ENCODE results near the gene CAPN9.
"Not testable (repeated sequence)": the region's sequence is repeated elsewhere in the genome, so short reads cannot be mapped to it uniquely, and the experiment has no call there.

CAPN9 gene

DNA sequence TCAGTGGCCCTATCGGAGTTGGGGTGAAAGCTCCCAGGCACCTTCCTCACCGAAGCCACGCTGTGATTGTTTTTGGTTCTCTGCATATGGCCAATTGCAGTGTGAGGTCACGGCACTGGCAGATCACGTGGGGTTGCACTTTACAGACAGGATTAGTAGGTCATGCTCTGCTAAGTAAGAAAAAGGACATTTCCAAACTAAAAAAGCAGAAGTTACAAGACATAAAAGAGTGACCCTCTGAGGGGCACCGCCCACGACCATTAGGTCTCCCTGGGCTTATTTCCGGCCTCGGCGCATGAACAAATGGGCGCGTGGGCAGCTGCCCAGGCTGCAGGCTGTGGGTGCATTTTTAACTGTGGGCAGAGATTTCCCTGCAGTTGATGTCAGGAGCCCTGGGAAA, 2.0 kb downstream of the CAPN9 start:
- no peak for DNase-seq

DNA sequence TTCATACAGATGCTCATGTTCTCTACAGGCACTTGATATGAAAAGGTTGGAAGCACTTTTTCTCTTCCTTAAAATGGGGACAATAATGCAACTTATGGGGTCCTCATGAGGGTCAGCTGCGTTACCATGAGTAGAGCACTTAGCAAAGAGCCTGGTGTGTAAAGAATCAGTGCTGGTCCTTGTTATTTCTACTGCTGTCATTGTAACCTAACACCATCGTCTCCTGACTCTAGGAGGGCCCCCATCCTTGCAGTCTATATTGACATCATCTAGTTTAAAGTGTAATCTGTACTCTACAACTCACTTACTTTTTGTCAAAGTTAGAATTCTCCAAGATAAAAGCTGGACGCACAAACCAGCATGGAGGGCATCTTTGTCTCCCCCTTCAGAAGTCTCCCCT, 2.4 kb downstream of the CAPN9 start:
- DNase-seq: no peak

DNA sequence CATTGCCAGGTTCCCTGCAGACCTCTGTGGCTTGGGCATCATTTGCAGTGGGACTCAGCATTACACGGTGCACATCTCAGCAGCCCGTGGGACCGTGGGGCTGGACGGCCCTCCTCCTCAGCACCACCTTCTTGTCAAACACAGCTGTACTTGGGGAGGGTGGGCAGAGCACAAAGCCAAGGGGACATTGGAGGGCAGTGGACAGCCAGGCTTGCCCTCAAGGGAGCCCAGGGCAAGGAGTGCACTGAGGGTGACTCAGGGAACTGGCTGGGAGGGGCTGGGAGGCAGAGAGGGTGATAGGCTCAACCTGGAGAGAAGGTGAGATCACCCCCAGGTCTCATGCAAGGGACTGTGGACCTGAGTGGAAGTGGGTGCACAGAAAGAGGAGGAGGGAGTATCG, 3.4 kb downstream of the CAPN9 start:
- no peak for DNase-seq

DNA sequence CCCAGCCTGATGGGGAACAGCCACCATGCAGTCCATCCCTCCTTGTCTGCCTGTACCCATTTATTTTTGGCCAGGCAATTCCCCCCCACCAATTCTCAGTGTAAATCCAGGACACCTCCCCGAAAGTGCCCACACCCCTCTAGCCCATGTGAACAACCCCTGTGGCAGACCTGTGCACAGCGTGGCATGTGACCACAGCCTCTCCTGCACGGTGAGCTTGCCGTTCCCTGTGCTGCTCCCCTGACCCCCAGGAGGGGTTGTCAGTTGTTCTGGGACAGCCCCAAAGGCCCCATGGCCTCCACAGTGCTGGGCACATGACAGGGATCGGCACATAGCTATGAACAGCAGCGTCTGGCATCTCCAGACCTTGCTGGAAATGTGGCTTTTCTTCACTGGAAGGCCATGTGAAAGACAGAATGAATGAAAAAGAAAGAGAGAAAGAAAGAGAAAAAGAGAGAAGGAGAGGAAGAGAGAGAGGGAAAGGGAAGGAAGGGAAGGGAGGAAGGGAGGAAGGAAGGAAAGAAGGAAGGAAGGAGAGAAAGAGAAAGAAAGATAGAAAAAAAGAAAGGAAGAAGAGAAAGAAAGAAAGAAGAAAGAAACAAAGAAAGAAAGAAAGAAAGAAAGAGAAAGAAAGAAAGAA, 3.9 kb downstream of the CAPN9 start:
- no peak for DNase-seq

DNA sequence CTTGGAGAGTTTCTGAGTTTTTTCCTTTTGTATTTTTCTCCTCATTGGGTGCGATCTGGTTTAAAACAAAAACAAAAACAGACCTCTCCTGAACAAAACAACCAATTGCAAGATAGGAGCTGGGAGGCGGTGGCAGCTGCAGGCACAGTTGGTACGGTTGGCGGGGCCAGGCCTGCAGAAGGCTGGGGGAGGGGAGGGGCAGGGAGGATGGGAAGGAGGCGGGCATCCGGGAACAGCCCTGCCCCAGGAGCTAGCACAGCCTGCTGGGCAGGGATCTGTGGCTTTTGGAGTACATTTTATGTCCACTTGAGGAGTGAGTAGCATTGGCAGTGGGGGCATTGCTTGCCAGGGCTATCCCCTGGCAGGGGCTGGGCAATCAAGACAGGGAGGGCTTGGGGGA, 5.2 kb downstream of the CAPN9 start:
- no peak for DNase-seq

DNA sequence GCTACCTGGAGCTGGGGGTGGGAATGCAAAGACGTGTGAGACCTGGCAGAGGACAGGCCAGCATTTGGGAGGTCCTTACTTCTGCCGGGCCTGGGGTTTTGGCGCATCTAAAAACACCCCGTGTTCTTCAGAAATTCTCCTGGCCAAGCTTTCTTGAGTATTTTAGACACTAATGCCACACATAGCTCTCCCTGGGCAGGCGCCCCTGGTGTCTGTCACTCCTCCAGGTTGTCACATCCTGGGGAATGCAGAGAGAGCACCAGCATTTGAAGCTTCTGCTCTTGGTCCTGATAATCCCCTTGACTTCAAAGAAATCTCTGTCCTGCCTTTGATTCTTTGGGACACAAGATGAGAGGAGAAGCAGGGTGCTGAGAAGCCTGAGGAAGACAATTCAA, 6.0 kb downstream of the CAPN9 start:
- DNase-seq: no peak

DNA sequence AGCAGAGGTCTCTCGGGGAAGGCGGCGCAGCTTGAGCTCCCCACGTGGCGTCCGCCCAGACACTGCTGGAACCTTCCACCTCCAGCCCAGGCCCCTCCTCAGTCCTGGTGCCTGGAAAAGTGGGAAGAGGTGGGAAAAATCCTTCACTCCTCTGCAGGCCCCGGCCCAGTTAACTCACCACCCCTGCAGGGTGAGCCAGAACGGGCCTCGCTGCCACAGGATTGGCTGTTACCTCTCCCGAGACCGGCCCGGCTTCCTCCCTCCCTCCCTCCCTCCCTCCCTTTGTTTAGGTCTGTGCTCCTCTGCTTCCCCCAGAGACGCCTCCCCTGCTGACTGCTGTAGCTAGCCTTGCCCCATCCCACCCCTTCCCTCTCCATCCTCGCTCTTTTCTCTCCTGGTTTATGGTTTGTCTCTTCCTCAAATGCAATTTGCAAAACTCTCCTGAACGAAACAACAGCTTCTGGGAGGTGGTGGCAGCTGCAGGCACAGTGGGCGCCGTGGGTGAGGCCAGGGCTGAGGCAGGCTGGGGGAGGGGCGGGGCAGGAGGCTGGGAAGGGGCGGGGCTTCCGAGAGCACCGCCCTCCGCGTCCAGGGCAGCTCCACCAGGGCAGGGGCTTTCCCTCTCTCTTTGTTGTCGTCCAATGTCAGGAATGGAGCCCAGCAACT, 6.5 kb downstream of the CAPN9 start:
- DNase-seq: peak; percentile 44

DNA sequence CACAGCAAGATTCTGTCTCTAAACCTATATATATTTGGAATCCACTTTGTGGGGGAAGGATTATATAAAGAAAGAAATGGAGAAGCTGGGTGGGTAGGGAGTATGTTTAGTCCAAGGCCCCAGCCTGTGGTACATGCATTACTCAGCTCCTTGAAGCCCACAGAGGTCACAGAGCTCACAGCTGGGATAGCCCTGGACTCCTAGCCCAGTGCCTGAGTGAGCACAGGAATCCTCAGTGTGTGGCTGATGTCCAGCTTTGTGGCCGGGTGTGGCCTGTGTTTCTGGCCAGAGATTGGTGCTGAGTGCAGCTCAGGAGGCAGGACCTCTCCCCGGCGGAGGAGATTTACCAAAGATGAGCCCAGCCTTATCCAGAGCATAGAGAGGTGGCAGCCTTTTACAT, 7.6 kb downstream of the CAPN9 start:
- no peak for DNase-seq

DNA sequence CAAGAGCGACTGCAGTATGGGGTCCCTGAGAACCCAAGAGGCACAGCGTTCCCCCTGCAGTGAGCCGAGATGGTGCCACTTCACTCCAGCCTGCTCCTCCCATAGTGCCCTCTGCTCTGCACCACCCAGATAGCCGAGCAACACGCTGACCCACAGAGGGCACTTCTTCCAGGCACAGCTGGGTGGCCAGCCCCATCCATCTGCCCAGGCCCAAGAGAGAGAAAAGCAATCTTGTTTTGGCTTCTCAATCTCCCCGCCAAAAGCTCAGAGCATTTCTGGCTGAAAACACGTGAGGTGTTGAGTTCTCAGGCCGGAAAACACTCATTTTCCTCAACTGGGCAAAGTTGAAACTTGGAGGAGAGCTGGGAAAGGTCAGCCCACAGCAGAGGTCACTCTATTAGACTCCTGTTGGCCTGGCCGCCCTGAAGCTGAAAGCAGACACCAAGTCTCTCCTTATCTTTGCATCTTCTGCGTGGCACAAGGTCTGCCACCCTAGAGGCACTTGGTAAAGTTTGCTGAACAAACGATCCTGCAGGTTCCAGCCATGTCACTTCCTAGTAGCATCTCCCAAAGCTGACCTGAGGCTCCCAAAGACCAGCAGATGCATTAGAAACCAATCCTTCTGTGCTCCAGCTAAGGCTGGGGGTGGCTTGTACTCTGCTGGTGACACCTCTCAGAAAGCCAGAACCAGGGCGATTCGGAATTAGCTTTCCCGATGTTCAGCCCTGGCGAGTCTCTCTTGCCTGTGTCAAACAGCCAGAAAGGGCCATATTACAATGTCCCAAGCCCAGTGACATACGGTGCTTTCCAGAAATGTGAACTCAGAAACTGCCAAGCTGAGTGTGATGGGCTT, 10.9 kb downstream of the CAPN9 start:
- no peak for DNase-seq

DNA sequence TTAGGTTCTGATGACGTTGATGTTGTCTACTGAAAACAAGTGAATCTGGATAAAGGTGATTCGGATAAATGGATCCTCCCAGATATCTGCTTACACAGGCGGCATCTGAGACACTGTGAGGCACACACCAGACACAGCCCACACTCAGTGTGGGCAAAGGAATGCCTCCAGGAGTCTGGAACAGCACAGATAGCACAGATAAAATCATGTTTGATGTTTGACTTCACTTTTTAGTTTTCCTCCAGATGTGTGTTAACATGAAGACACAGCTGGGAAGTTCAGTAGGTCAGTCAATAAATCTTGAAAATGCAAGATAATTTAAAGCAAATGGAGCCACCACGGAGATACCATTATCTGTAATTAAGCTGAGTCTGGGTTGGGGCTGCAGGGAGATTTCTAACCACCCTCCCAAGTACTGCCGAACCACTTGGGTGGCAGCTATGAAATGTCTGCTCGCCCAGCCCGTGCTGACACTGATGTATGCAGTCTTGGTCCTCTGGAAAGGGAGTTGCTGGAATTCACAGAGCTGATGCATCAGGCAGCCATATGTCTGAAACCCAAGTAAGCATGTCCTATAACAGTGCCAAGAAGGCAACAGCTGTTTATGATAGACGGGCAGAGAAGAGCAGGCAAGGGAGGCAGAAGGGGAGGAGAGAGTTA, 11.7 kb downstream of the CAPN9 start:
- DNase-seq: no peak

DNA sequence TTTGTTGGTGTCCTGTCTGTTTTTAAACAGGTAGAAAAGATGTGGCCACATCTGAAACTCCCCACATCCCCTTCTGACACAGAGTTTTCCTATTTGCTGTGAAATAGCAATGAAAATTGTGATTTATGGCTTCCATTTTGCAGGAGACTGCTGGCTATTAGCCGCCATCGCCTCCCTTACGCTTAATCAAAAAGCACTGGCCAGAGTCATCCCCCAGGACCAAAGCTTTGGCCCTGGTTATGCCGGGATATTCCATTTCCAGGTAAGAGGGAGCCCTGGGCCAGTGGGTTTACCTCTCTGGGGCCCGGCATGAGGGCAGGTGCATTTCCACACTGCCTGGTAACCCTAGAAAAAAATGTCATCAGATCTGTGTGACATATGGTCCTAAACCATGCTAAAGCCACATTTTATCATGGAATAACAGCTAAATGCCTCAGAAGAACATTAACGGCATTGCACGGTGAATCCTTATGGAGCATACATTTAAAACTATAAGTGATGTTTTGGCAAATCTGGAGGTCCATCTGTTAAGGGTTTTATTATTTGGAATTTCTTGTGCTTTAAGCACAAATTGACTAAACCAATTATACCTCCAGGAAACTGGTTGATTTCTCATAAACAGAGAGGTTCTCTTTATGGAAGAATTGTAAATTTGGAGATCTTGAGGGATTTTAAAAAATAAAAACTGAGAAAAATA, 12.3 kb downstream of the CAPN9 start:
- no peak for DNase-seq

DNA sequence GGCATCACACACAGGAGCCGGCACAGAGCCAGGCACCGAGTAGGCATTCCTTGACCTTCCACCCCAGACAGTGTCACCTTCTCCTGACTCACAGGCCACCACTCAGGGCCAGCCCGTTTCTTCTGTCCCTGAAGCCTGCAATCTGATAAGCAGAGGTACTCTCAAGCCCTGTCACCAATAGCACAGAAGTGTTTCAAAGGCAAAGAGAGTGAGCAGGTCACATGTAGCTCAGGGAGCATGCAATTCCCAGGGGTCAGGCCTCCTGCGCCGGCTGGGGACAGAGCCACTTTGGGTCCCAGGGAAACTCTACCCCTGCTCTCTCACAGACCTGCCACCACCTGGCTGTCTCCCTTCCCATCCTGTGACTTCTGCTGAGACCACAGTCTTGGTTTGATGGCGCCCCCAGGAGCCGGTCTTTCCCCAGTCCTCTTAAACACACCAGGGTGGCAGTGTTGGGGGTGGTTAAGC, 13.2 kb downstream of the CAPN9 start:
- DNase-seq: no peak

DNA sequence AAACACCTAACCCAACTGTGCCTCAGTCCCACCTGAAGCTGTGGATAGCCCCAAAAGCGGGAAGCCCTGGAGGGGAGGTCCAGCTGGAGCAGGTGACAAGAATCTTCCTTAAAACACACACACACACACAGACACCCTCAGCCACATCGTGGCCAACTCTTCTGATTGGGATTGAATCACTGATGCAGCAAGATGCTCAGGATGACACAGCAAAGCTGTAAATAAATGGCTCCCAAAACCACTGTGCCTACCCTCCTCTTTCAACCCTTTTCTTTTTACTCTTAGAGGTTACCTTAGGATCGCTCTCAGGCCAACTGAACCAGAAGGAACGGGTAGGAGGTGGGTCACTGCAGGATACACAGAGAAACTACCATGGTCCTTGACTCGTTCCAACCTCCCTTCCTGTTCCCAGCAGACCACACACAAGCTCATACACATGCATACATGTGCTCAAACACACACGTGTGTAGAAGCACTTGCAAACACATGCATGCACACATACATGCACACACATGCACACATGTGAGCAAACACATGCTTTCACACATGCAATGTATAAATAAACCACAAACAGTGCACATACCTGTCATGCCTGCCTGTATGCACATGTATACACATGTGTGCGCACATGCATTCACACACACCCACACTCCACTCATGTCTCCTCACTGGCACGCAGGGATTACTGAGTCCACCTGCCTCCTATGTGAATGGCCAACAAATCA, 14.4 kb downstream of the CAPN9 start:
- DNase-seq: no peak

DNA sequence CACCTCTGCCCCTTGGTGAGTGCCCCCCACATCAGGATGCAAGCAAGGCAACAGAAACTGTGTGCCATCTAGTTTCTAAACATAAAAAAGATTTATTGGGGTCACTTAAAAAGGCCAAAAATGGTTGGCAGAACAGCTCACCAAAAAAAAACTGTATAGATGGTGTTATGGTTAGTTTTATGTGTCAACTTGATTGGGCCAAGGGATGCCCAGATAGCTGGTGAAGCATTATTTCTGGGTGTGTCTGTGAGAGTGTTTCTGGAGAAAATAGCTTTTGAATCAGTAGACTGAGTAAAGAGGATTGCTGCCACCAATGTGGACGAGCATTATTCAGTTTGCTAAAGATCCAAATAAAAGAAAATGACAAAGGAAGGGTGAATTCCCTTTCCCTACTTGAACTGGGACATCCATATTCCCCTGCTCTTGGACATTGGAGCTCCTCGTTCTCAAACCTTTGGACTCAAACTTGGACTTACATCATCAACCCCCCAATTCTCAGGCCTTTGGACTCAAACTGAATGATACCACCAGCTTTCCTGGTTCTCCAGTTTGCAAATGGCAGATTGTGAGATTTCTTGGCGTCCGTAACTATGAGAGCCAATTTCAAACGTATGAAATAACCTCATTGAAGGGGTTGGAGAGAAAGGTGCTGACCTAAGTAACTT, 16.9 kb downstream of the CAPN9 start:
- DNase-seq: no peak

DNA sequence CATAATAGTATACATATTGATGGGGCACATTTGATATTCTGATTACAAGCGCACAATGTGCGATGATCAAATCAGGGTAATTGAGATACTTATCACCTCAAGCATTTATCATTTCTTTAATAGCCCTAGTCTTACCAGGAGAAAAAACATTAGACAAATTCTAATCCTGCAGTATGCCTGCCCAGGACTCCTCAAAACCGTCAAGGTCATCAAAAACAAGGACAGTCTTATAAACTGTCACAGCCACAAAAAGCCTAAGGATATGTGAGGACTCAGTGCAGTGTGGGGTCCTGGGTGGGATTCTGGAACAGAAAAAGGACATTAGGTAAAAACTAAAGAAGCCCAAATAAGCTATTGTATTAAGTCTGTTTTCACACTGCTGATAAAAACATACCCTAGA, 19.1 kb downstream of the CAPN9 start:
- no peak for DNase-seq

DNA sequence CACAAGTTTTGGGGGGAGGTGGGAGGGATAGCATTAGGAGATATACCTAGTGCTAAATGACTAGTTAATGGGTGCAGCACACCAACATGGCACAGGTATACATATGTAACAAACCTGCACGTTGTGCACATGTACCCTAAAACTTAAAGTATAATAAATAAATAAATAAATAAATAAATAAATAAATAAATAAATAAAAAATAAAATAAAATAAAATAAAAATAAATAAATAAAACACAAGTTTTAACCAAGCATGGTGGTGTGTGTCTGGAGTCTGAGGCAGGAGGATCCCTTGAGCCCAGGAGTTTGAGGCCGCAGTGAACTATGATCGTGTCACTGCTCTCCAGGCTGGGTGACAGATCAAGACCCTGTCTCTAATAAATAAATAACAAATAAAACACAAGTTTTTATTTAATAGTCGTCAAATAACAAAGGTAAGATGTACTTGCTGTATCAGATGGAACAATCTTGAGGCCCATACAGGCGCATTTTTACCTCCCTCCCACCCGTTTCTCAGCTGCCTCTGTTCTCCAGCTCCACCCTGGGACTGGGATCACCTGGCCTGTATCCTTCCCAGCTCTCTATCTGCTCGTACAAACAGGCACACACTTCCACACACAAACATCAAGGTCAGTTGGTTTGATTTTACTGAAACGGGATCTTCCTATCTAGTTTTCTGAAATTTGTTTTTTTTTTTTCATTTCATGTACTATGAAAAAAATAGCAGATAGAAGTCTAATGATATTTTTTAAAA, 20.8 kb downstream of the CAPN9 start:
- not testable (repeated sequence) for DNase-seq

DNA sequence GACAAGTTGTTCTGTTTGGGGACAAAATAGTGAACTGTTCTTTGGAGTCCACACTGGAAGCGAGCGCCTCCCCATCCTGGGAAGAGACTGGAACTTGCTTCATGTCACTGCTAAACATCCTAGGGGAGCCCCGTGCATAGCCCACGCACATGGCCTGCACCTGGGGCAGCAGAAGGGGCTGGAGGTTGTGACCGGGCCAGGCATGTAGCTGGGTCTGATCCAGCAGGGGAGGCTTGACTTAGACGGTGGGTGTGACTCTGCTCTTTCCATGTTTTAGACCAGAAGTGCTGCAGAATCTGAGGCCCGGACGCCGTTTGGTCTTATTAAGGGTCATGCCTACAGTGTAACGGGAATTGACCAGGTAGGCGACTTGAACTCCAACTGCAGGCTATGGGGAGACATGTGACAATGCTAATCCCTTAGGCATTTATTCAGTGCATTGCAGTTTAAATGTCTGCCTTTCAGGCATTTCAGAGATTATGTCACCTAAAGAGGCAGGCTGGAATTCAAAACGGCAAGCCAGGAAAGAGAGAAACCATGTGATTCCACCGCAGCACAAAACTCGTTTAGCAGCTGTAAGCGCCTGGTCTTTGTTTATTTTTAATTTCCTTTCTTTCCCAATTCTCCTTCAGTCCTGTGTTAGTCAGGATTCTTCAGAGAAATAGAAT, 21.8 kb downstream of the CAPN9 start:
- DNase-seq: no peak

DNA sequence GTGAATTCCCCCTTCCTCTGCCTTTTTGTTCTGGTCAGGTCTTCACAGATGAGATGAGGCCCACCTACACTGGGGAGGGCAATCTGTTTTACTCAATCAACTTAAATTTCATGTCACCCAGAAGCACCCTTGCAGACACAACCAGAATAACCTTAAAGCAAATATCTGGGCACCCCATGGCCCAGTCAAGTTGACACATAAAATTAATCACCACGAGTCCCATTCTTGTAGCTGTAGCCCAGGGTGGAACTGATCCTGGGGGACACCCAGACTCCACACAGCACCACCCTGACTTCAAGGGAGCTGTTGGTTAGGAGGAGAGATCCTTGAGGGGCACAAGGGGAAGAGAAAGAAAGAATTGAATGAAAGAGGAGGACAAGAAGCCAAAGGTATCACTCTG, 23.1 kb downstream of the CAPN9 start:
- no peak for DNase-seq

DNA sequence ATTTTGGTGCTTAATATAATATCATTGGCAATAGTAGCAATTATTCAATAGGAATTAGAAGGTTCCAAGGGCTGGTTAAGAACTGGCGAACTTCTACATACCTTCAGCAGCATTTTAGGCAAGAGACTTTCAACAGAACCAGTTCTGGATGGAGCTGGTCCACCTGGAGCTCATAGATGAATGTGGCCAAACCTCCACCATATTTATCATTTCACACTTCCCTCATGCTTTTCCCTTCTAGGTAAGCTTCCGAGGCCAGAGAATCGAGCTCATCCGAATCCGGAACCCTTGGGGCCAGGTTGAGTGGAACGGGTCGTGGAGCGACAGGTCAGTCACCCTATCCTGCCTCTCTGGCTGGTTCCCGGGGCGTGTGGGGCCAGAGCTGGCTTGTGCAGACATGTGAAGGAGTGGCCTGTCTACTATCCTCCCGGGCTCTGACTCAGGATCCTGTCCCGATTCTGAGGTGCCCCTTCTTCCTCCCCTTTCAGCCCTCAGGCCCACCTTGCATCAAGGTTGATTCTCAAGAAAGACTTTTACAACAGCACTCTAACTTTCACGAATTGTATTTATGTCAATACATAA, 24.7 kb downstream of the CAPN9 start:
- DNase-seq: no peak
